GM23338 (cell line): ENCODE data around the gene ELL2. TPM values are rescaled to one million over a fixed set of nuclear protein-coding genes. Genes with fewer than 3 reads are reported as not detected.

Experiments
- ATAC-seq: fragments of 200-7000 bp; cut with Tn5 transposase; 3 replicates; pipeline ENCODE4 v1.9.1; 2020
- DNase-seq: peaks from one replicate; pipeline ENCODE4 v3.0.0-alpha.2; 2015; ENCODE audit warnings: low spot score
- H2AFZ ChIP-seq: fragments of 200-600 bp; sonication (generic); 2 replicates; pipeline ENCODE4 v1.8.0; 2016; ENCODE audit warnings: antibody characterized with exemption, mild to moderate bottlenecking, moderate library complexity
- H3F3A ChIP-seq: fragments of 200-600 bp; sonication (generic); replicated peaks from 2 replicates; pipeline ENCODE4 v1.8.0; 2017; ENCODE audit warnings: antibody characterized with exemption, mixed run types, low read depth
- H3K27ac ChIP-seq: fragments of 200-600 bp; sonication (generic); 2 replicates; pipeline ENCODE4 v1.6.1; 2016; ENCODE audit warnings: low read depth
- H3K27me3 ChIP-seq: fragments of 200-600 bp; sonication (generic); 2 replicates; pipeline ENCODE4 v1.8.0; 2016; ENCODE audit warnings: mild to moderate bottlenecking, mixed run types, moderate library complexity; ENCODE audit not compliant: insufficient read depth
- H3K36me3 ChIP-seq: fragments of 200-600 bp; sonication (generic); 2 replicates; pipeline ENCODE4 v1.8.0; 2016; ENCODE audit warnings: mild to moderate bottlenecking; ENCODE audit not compliant: insufficient read depth
- H3K4me1 ChIP-seq: fragments of 200-600 bp; sonication (generic); 2 replicates; pipeline ENCODE4 v1.8.0; 2016; ENCODE audit warnings: mild to moderate bottlenecking, moderate library complexity; ENCODE audit not compliant: insufficient read depth
- H3K4me2 ChIP-seq: fragments of 200-600 bp; sonication (generic); 2 replicates; pipeline ENCODE4 v1.7.1; 2017; ENCODE audit warnings: mixed run types
- H3K4me3 ChIP-seq: fragments of 200-600 bp; sonication (generic); 2 replicates; pipeline ENCODE4 v1.6.1; 2016; ENCODE audit warnings: mixed run types
- H3K79me2 ChIP-seq: fragments of 200-600 bp; sonication (generic); replicated peaks from 2 replicates; pipeline ENCODE4 v1.8.0; 2017; ENCODE audit warnings: mild to moderate bottlenecking; ENCODE audit not compliant: insufficient read depth
- H3K9me2 ChIP-seq: fragments of 200-600 bp; sonication (generic); 2 replicates; pipeline ENCODE4 v1.8.0; 2017; ENCODE audit not compliant: insufficient read depth
- H4K20me1 ChIP-seq: fragments of 200-600 bp; sonication (generic); replicated peaks from 2 replicates; pipeline ENCODE4 v1.8.0; 2017; ENCODE audit warnings: mild to moderate bottlenecking; ENCODE audit not compliant: insufficient read depth
- H3K27ac Mint-ChIP-seq: 2 replicates; pipeline ENCODE4 v1.8.0; 2020; ENCODE audit warnings: inconsistent platforms, mild to moderate bottlenecking, moderate library complexity, mixed read lengths
- H3K27me3 Mint-ChIP-seq: 3 replicates; pipeline ENCODE4 v1.8.0; 2022; ENCODE audit warnings: low read depth, mild to moderate bottlenecking, moderate library complexity, mixed read lengths, inconsistent platforms; ENCODE audit not compliant: insufficient read depth, poor library complexity
- H3K36me3 Mint-ChIP-seq: 3 replicates; pipeline ENCODE4 v1.8.0; 2021; ENCODE audit warnings: low read depth, mild to moderate bottlenecking, inconsistent platforms, moderate library complexity, mixed read lengths
- H3K4me1 Mint-ChIP-seq: 3 replicates; pipeline ENCODE4 v1.8.0; 2020; ENCODE audit warnings: mild to moderate bottlenecking, inconsistent platforms, mixed read lengths
- H3K4me3 Mint-ChIP-seq: 3 replicates; pipeline ENCODE4 v1.8.0; 2021; ENCODE audit warnings: moderate library complexity, mild to moderate bottlenecking, inconsistent platforms, mixed read lengths
- H3K9me3 Mint-ChIP-seq: 3 replicates; pipeline ENCODE4 v1.8.0; 2020; ENCODE audit warnings: moderate library complexity, mild to moderate bottlenecking, inconsistent platforms, mixed read lengths
- CREB1 ChIP-seq: fragments of 250-450 bp; sonication (Bioruptor Pico); IDR thresholded peaks from 2 replicates; pipeline ENCODE4 v1.5.0; 2020; ENCODE audit warnings: low read depth, mild to moderate bottlenecking, moderate library complexity
- CTCF ChIP-seq, 2 experiments: fragments of 200-600 bp in 1 of 2; sonication (generic) in 1 of 2; conservative IDR thresholded peaks; 2 replicates each; pipeline versions ENCODE4 v1.5.1 to v1.6.1; 2016 to 2017; ENCODE audit warnings: antibody characterized with exemption in 2 of 2, low read depth in 2 of 2, mild to moderate bottlenecking in 2 of 2, moderate library complexity in 1 of 2
- ETS1 ChIP-seq: IDR thresholded peaks from 2 replicates; pipeline ENCODE4 v1.6.1; 2016; ENCODE audit warnings: antibody characterized with exemption
- JUNB ChIP-seq: IDR thresholded peaks from one replicate; pipeline ENCODE4 v1.6.1; 2016; ENCODE audit warnings: antibody characterized with exemption; ENCODE audit not compliant: unreplicated experiment
- NANOG ChIP-seq: IDR thresholded peaks from 2 replicates; pipeline ENCODE4 v1.6.1; 2016; ENCODE audit warnings: antibody characterized with exemption, borderline replicate concordance
- REST ChIP-seq: IDR thresholded peaks from one replicate; pipeline ENCODE4 v1.6.1; 2018; ENCODE audit warnings: antibody characterized with exemption; ENCODE audit not compliant: unreplicated experiment
- STAT1 ChIP-seq: IDR thresholded peaks from one replicate; pipeline ENCODE4 v1.6.1; 2016; ENCODE audit warnings: antibody characterized with exemption; ENCODE audit not compliant: unreplicated experiment
- ZNF114 ChIP-seq: fragments of 250-450 bp; sonication (Bioruptor Pico); IDR thresholded peaks from 2 replicates; pipeline ENCODE4 v1.5.0; 2020; ENCODE audit warnings: mild to moderate bottlenecking, moderate library complexity
- ZNF462 ChIP-seq: fragments of 250-450 bp; sonication (Bioruptor Pico); IDR thresholded peaks from 2 replicates; pipeline ENCODE4 v1.5.0; 2020; ENCODE audit warnings: mild to moderate bottlenecking, moderate library complexity
- polyA plus RNA-seq: library from polyadenylated mRNA; unstranded; fragments of >200 nt; fragmentation: Nextera tagmentation; extraction: Ambion mirVana; gene quantifications from 2 replicates; pipeline ENCODE4 v1.2.1, GENCODE V29; 2016
- total RNA-seq: library from RNA; depleted of rRNA; stranded (reverse); fragments of >200 nt; shearing (Covaris generic); gene quantifications from 2 replicates; pipeline ENCODE4 v1.2.3, GENCODE V29; 2014

ELL2 gene
- total and polyA plus RNA-seq, 2 experiments from 2014 or later, result 7.4 to 32.6 TPM

- Mint-ChIP-seq H3K27ac (no peak overlapping the region), H3K27me3 (no peaks in the 10 kb centered on the region), H3K9me3 (no peaks in the 10 kb centered on the region), H3K36me3 (peaks cover 7% of the 10 kb centered on the region), H3K4me1 (peaks cover 14% of the 10 kb centered on the region), H3K4me3 (no peak overlapping the region)
- TF ChIP-seq NANOG, result no peak
- TF ChIP-seq CREB1 (CRISPR knock-in tag), result no peak
- no peak for ATAC-seq
- H4K20me1 ChIP-seq, result no peaks in the 10 kb centered on the region
- H3K4me1 ChIP-seq, result peaks cover 8% of the 10 kb centered on the region
- H3F3A ChIP-seq, result no peaks in the 10 kb centered on the region
- no peaks in the 10 kb centered on the region for H3K27me3 ChIP-seq
- H3K27ac ChIP-seq, result no peak overlapping the region
- H3K9me2 ChIP-seq, result 0 out of 2 replicates have a peak, but pooled peaks cover 6% of the 10 kb centered on the region
- no peak overlapping the region for H3K4me2 ChIP-seq
- DNase-seq, result no peak
- peaks cover 61% of the 10 kb centered on the region for H3K79me2 ChIP-seq
- H3K4me3 ChIP-seq, result no peak overlapping the region
- H2AFZ ChIP-seq, result no peak overlapping the region
- H3K36me3 ChIP-seq, result no peaks in the 10 kb centered on the region
Measured at GRCh38 chr5:95948631-95949030, 13.0 kb downstream of the ELL2 start.

- Histone ChIP-seq H4K20me1 (no peaks in the 10 kb centered on the region), H3K27ac (no peak overlapping the region), H3K27me3 (no peaks in the 10 kb centered on the region), H3K36me3 (no peaks in the 10 kb centered on the region), H3F3A (no peaks in the 10 kb centered on the region), H3K4me2 (no peak overlapping the region), H3K4me1 (peaks cover 14% of the 10 kb centered on the region), H2AFZ (no peak overlapping the region), H3K4me3 (no peak overlapping the region), H3K79me2 (peaks cover 42% of the 10 kb centered on the region), H3K9me2 (0 out of 2 replicates have a peak, but pooled peaks cover 6% of the 10 kb centered on the region)
- H3K9me3 Mint-ChIP-seq, result no peaks in the 10 kb centered on the region
- no peak for DNase-seq
- TF ChIP-seq ZNF114 (CRISPR knock-in tag), result no peak
- TF ChIP-seq JUNB, result no peak
- no peak for TF ChIP-seq ETS1
- no peak for TF ChIP-seq CTCF (conservative IDR thresholded peaks at IDR 0.05; ENCODE audit: low read depth in 2 of 2)
- TF ChIP-seq NANOG, result no peak
- no peak for TF ChIP-seq STAT1
- no peak for TF ChIP-seq REST
- TF ChIP-seq ZNF462 (CRISPR knock-in tag), result no peak
- H3K36me3 Mint-ChIP-seq, result peaks cover 1% of the 10 kb centered on the region; the same call in 2 of the 3 replicates
- ATAC-seq, result no peak
- H3K27ac Mint-ChIP-seq, result no peak overlapping the region
- H3K4me3 Mint-ChIP-seq, result no peak overlapping the region
- H3K4me1 Mint-ChIP-seq, result peaks cover 20% of the 10 kb centered on the region
- no peaks in the 10 kb centered on the region for H3K27me3 Mint-ChIP-seq
Measured at GRCh38 chr5:95946451-95946850, 15.2 kb downstream of the ELL2 start.
